DMS 273 treated with DMSO at 0.1 percent for 48 hours (cell line): Measurements from ENCODE around the gene TREM1.
"Not testable (repeated sequence)": the region's sequence is repeated elsewhere in the genome, so short reads cannot be mapped to it uniquely, and the experiment has no call there.

Experiments
- DNase-seq: peaks from one replicate; lab custom pipeline; 2025; lab: John Stamatoyannopoulos, UW

The TREM1 gene

GRCh38 chr6:41257369-41258195 is 28.9 kb downstream of the TREM1 start:
- DNase-seq, result peak; percentile 36

- no peak for DNase-seq
These were observed 30.1 kb downstream of the TREM1 start for GRCh38 chr6:41256383-41256782.

- DNase-seq, result no peak
These were observed 30.7 kb downstream of the TREM1 start for GRCh38 chr6:41255638-41256246.

GRCh38 chr6:41255110-41255509 is 31.4 kb downstream of the TREM1 start:
- DNase-seq, result no peak

- DNase-seq, result no peak
These were observed 33.9 kb downstream of the TREM1 start for GRCh38 chr6:41252401-41253169.

GRCh38 chr6:41247882-41248705 is 38.4 kb downstream of the TREM1 start:
- DNase-seq, result no peak

GRCh38 chr6:41247288-41247865 is 39.1 kb downstream of the TREM1 start:
- no peak for DNase-seq

- DNase-seq, result not testable (repeated sequence)
These were observed 40.0 kb downstream of the TREM1 start for GRCh38 chr6:41246529-41246928.

- DNase-seq, result no peak
These were observed 46.9 kb downstream of the TREM1 start for GRCh38 chr6:41239467-41240159.

- no peak for DNase-seq
These were observed 49.4 kb downstream of the TREM1 start for GRCh38 chr6:41237128-41237527.

- no peak for DNase-seq
These were observed 50.2 kb downstream of the TREM1 start for GRCh38 chr6:41236276-41236675.

- DNase-seq, result no peak
These were observed 53.8 kb downstream of the TREM1 start for GRCh38 chr6:41232667-41233066.

- DNase-seq, result no peak
These were observed 55.2 kb downstream of the TREM1 start for GRCh38 chr6:41231246-41231645.

- DNase-seq, result no peak
These were observed 56.8 kb downstream of the TREM1 start for GRCh38 chr6:41229721-41230120.

- no peak for DNase-seq
These were observed 57.9 kb downstream of the TREM1 start for GRCh38 chr6:41228616-41229015.

- no peak for DNase-seq
These were observed 58.4 kb downstream of the TREM1 start, which contains the start of gene TREML4 for GRCh38 chr6:41228096-41228495. TREML4 (plus strand) TSS chr6:41228349; CDS start chr6:41228428, 79 bp downstream.

GRCh38 chr6:41226752-41227151 is 59.7 kb downstream of the TREM1 start:
- DNase-seq, result no peak

- no peak for DNase-seq
These were observed 61.7 kb downstream of the TREM1 start for GRCh38 chr6:41224800-41225199.
